SH-SY5Y (cell line): ENCODE data around the gene IFNL4.

Experiments
- GATA2 ChIP-seq: IDR thresholded peaks from 2 replicates; pipeline ENCODE4 v1.6.1; 2011; ENCODE audit warnings: mild to moderate bottlenecking, low read depth, low read length
- GATA3 ChIP-seq: IDR thresholded peaks from 2 replicates; pipeline ENCODE4 v1.6.1; 2011; ENCODE audit warnings: low read depth, mild to moderate bottlenecking, low read length, moderate library complexity

DNA sequence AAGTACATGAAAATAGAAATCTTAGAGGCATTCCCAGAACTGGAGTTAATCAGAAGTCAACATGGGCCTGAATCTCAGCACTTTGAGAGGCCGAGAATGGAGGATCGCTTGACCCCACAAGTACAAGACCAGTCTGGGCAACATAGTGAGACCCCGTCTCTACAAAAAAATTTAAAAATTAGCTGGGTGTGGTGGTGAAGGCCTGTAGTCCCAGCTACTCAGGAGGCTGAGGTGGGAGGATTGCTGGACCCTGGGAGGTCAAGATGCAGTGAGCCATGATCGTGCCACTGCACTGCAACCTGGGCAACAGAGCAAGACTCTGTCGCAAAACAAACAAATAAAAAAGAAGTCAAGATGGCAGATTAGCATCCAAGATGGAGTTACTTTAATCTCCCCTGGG, 28.1 kb upstream of the IFNL4 start:
- no peak for TF ChIP-seq GATA3
- TF ChIP-seq GATA2, result no peak
